HL-60/S4 treated with retinoic acid at 250 ng/mL for 4 days and 3 days (cell line): Measurements from ENCODE around the gene TMEM81.

Source experiments
- in situ Hi-C: fragments of 300-500 bp; cut with MboI; formaldehyde crosslinking; loops from 2 replicates; pipeline ENCODE4 v1.7.0; 2022; ENCODE audit warnings: low sequenced_read_pairs

The TMEM81 gene

GRCh38 chr1:205077158-205077933 lies 6.9 kb downstream of the TMEM81 start:
- in situ Hi-C loops, result no loop called here

- in situ Hi-C loops, result no loop called here
Measured at GRCh38 chr1:205076245-205076761, 8.0 kb downstream of the TMEM81 start.

- in situ Hi-C loops, result no loop called here
Measured at GRCh38 chr1:205075642-205076155, 8.6 kb downstream of the TMEM81 start.

- in situ Hi-C loops, result no loop called here
Measured at GRCh38 chr1:205074513-205074912, 9.7 kb downstream of the TMEM81 start.

- in situ Hi-C loops, result no loop called here
Measured at GRCh38 chr1:205074084-205074483, 10.2 kb downstream of the TMEM81 start.

GRCh38 chr1:205073511-205073910 lies 10.7 kb downstream of the TMEM81 start:
- in situ Hi-C loops, result no loop called here

- in situ Hi-C loops, result no loop called here
Measured at GRCh38 chr1:205072881-205073280, 11.4 kb downstream of the TMEM81 start.

GRCh38 chr1:205072286-205072685 lies 12.0 kb downstream of the TMEM81 start:
- in situ Hi-C loops, result no loop called here

GRCh38 chr1:205071801-205072200 lies 12.5 kb downstream of the TMEM81 start:
- in situ Hi-C loops, result no loop called here

- in situ Hi-C loops, result no loop called here
Measured at GRCh38 chr1:205071028-205071409, 13.2 kb downstream of the TMEM81 start.

GRCh38 chr1:205069371-205070125 lies 14.7 kb downstream of the TMEM81 start:
- in situ Hi-C loops, result no loop called here

- in situ Hi-C loops, result no loop called here
Measured at GRCh38 chr1:205068457-205069040, 15.7 kb downstream of the TMEM81 start.

GRCh38 chr1:205068001-205068400 lies 16.3 kb downstream of the TMEM81 start:
- in situ Hi-C loops, result no loop called here

GRCh38 chr1:205067031-205067430 lies 17.2 kb downstream of the TMEM81 start:
- in situ Hi-C loops, result no loop called here

- in situ Hi-C loops, result no loop called here
Measured at GRCh38 chr1:205066141-205066818, 18.0 kb downstream of the TMEM81 start.

GRCh38 chr1:205065666-205066065 lies 18.6 kb downstream of the TMEM81 start:
- in situ Hi-C loops, result no loop called here

- in situ Hi-C loops, result no loop called here
Measured at GRCh38 chr1:205064741-205065316, 19.4 kb downstream of the TMEM81 start.

GRCh38 chr1:205064301-205064700 lies 20.0 kb downstream of the TMEM81 start:
- in situ Hi-C loops, result no loop called here

GRCh38 chr1:205062895-205063294 lies 21.4 kb downstream of the TMEM81 start:
- in situ Hi-C loops, result no loop called here

GRCh38 chr1:205062319-205062718 lies 21.9 kb downstream of the TMEM81 start:
- in situ Hi-C loops, result no loop called here

- in situ Hi-C loops, result no loop called here
Measured at GRCh38 chr1:205061665-205062069, 22.6 kb downstream of the TMEM81 start.
